GM18873 (cell line): ENCODE data around the gene ZIC3.
"Not testable (repeated sequence)": the region's sequence is repeated elsewhere in the genome, so short reads cannot be mapped to it uniquely, and the experiment has no call there.

Experiments
- ATAC-seq: cut with Tn5 transposase; IDR thresholded peaks from one replicate; pipeline ENCODE4 v1.9.1; 2021; ENCODE audit warnings: mild to moderate bottlenecking, moderate library complexity, moderate number of reproducible peaks; ENCODE audit not compliant: unreplicated experiment, low FRiP score

The ZIC3 gene

GRCh38 chrX:137565921-137566745, at the start of gene ZIC3:
ZIC3 (plus strand) TSS chrX:137566127; CDS start chrX:137566692, 565 bp downstream.
- no peak for ATAC-seq

DNA sequence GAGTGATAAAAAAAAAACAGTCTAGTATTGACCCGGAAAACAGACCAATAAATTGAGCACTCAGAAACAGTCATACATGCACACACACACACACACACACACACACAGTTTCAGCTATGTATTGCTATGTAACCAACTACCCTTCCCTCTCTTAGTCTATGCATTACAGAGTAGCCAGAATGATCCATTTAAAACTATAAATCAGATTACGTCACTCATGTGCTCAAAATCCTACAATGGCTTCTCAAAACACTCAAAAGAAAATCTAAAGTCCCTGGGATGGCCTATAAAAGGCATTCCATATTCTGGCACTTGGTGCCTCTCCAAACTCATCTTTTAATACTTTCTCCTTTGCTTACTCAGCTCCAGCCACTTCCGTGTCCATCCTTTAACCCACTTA, 46.5 kb upstream of the ZIC3 start:
- ATAC-seq, result no peak

DNA sequence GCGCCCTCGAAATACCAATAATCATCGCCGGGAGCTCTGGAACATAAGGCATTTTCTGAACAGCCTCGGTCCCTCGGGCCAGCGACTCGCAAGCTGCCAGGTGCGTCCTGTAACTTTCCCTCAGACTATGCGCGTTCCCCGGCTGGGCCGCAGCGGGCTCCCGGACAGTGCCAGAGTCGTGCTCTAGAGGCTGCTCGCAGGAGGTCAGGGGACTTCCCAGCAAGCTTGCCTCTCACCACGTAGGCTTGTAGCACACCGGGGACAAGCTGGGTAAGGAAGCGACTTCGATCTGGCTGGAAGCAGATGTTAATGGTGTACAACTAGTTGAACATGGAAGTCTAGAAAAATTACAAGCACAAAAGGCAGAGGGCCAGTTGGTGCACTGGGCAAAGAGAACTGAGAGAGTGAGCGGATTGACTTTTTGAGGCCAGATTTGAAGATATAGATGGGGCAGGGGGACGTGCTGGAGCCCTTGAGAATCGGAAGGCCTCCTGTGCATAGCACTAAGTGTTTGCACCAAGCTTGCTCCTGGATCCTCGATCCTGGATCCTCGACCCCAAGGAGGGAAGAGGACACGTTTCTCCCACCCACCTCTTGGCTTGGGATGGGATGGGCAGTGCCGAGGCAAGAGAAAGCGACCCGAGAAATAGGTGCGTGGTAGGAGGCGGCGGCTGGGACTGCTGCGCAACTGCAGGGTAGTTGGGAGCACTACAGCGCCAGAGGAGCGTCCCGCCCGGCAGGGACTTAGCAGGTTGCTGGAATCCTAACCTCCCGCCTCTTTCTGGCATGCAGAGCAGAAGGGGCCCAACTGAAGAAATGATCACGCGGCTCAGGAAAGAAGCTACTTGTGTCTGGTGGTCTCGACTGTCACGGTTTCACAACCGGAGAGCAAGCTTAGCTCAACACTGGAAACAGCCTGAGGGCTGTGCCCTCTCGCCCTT, 19.9 kb upstream of the ZIC3 start:
- ATAC-seq, result no peak

DNA sequence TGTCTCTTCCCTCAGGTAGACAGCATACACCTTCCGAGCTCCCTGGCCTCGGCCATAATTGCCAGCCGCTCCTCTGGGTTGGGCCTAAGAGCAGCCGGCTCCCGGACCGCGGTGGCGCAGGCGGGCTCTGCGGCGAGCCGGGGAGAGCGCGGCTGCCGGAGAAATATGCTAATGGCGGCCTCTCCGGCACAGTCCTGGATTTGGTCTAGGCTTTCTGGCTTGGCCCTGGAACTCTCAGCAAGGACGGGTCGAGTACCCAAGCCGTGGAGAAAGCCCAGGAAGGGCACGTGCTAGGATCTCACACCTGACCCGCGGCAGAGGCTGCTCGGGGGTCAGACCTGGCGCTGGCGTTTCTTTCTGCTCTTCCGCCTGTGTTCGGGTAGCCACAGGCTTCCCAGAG, 18.6 kb upstream of the ZIC3 start:
- ATAC-seq, result no peak

- ATAC-seq, result no peak
Observed at GRCh38 chrX:137548261-137548660, 17.7 kb upstream of the ZIC3 start.

DNA sequence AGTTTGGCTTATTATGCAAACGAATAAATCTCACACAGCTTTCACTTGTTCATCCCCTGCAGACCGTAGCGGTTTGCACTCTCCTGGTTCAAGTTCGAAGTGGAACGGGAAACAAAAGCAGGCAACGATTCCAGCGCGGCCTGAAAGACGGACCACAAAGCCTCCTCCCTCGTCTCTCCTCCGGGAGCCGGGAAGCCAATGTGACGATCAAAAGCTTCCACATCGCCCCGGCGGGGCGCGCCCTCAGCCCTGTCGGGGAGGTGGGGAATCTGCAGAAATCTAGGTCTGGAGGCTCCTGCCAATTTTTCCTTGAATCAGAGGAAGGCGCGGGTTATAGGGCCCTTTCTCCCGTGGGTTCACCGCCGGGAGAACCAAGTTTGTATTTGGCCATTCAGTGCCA, 16.9 kb upstream of the ZIC3 start:
- no peak for ATAC-seq

GRCh38 chrX:137549851-137550664, 15.9 kb upstream of the ZIC3 start:
- no peak for ATAC-seq

GRCh38 chrX:137550665-137551261, 15.2 kb upstream of the ZIC3 start:
- no peak for ATAC-seq

- not testable (repeated sequence) for ATAC-seq
Observed at GRCh38 chrX:137552098-137552497, 13.8 kb upstream of the ZIC3 start.

GRCh38 chrX:137562096-137562495, 3.8 kb upstream of the ZIC3 start:
- ATAC-seq, result no peak

DNA sequence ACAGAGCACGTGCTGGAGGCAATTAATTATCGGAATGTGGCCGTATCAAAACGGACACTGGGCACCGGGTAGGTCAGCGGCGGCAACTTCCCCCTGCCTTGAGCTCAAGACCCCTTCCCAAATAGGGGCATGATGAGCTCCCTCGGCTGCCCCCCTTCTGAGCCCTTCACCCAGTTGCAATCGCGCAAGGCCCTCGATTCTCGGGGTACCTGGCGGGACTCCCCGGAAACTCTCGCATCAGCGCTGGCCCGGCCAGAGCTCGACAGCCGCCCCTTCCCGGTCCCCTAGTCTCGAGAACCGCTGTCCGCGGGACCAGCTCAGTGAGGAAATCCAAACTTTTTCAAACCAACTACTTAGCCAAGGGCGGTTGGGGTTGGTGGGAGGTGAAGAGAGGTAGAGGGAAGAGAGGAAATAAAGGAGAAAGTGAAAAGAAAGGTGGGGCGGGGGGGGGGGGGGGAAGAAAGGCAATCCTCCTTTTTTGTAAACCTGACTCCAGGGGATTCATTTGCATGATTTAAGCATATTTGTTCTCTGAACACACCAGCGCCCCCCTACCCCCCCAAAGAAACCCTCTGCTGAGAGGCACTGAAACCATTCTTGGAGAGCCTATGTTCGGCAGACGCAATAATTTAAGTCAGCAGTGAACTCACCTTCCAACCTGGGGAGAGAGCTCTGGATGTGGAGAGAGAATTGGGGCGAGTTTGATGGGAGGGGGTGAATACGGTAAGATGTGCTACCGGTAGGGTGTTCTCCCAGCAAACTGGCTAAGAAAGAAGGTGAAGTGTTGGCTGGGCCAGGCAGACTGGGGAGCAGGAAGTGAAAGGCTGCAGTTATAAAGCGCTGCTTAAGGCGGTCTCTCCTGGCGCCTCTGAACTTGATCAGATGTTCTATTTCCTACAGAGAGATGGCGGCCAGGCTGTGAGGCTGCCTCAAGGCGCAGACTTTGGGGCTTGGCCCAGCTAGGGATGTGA, 2.0 kb upstream of the ZIC3 start:
- ATAC-seq, result no peak

DNA sequence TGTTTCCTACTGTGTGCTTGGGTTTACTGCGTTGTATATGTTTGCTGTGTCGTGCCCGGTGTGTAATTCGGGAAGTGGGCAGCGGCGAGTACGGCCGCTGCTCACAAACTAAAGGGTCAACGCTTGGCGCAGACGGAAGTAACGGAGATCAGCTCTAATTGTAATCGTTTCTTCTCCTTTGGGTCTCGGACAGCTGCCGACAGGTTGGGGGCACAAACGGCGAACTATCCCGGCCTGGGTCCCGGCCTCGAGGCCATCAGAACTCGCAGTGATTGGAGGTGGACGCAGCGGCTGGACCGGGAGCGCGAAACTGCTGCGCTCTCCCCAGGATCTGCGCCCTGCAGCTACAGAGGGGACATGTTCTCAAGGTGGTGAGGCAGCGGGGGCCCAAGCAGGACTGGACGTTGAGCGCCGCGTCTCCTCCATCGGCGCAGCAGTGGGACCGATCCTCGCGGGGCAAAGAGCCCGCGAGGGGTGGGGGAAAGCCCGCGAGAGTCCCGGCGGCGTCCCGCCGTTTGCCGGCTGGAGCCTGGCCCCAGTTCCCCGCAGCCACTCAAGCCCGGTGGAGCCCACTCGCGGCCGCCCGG, 516 bp upstream of the ZIC3 start:
- ATAC-seq, result no peak

GRCh38 chrX:137566746-137567679, 1.1 kb downstream of the ZIC3 start:
- no peak for ATAC-seq

DNA sequence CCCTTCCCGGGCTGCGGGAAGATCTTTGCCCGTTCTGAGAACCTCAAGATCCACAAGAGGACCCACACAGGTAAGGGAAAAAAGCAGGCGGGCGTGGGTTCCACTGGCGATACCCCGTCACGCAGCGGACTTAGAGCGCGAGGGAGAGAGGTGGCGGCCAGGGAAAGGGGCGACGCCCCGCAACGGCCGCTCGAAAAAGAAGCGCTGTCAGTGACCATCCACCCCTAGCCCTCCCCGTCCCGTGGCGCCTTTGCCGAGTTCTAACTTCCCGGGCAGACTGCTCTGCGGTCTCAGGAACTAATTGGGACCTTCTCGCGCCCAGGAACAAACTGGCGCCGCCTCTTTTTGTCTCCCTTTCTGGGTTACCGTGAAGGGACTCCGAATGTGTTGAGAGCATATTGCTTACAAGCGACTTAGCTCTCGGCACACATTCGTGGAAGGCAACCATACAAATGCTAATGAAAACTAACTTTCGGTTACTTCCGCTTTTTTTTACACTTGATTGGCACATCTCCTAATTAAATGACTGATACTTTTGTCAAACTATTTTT, 1.8 kb downstream of the ZIC3 start:
- ATAC-seq, result no peak

DNA sequence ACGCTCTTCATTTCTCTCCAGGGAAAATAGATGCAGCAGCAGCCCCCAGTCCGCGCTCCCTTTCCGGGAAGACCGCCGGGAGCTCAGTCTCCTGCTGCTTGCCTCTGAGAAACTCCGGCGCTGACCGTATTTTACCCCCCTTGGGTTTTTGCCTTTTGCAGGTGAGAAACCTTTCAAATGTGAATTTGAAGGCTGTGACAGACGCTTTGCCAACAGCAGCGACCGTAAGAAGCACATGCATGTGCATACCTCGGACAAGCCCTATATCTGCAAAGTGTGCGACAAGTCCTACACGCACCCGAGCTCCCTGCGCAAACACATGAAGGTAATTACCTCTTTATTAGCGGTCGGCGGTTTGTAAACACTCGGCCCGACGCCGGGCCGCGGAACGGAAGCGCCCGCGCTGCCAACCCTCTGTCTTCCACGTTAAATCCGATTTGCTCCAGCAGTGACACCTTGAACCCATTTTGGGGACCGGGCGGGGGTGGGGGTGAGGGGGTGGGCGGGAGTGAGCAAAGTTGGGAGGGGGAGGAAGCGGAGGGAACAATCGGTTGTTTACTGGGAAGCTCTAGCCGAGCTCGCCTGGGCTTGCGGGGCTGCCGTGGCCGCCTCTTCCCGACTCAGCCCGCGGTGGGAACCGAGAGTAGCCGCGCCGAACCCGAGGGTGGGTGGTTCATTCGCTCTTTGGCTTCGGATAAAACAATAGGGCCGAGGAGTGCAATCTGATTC, 3.0 kb downstream of the ZIC3 start:
- no peak for ATAC-seq

- ATAC-seq, result no peak
Observed at GRCh38 chrX:137569470-137569891, 3.6 kb downstream of the ZIC3 start.
